AG09319 (cell line): ENCODE results near the gene CD9.

Source experiments
- DNase-seq: peaks from one replicate; pipeline ENCODE4 v3.0.0-alpha.2; 2010; ENCODE audit warnings: low read depth; ENCODE audit errors: extremely low read depth
- CTCF ChIP-seq: IDR thresholded peaks from 2 replicates; pipeline ENCODE4 v1.5.1; 2011; ENCODE audit warnings: low read depth, mild to moderate bottlenecking, inconsistent platforms, low read length, moderate library complexity

The CD9 gene

GRCh38 chr12:6234906-6235305, 34.7 kb downstream of the CD9 start:
- TF ChIP-seq CTCF, result no peak
- DNase-seq, result no peak

GRCh38 chr12:6235499-6235898, 35.3 kb downstream of the CD9 start:
- DNase-seq, result no peak
- TF ChIP-seq CTCF, result no peak

- TF ChIP-seq CTCF, result no peak
- no peak for DNase-seq
Observed at GRCh38 chr12:6235906-6236640, 35.9 kb downstream of the CD9 start.

- no peak for TF ChIP-seq CTCF
- DNase-seq, result no peak
Observed at GRCh38 chr12:6236641-6236940, 36.4 kb downstream of the CD9 start.

GRCh38 chr12:6237830-6238229, 37.6 kb downstream of the CD9 start:
- no peak for TF ChIP-seq CTCF
- no peak for DNase-seq

GRCh38 chr12:6238875-6239274, 38.7 kb downstream of the CD9 start:
- TF ChIP-seq CTCF, result no peak
- DNase-seq, result no peak

GRCh38 chr12:6241495-6241894, 41.3 kb downstream of the CD9 start:
- no peak for DNase-seq
- TF ChIP-seq CTCF, result no peak
